Endothelial cell (in vitro differentiated cells): ENCODE measurements around the gene MYO5A. TPM values are rescaled to one million over a fixed set of nuclear protein-coding genes. Genes with fewer than 3 reads are reported as not detected.

ENCODE experiments used
- DNase-seq: peaks from one replicate; pipeline ENCODE4 v3.0.0; 2021; ENCODE audit warnings: low spot score
- H3K27ac Mint-ChIP-seq: one replicate; pipeline ENCODE4 v1.8.0; 2021; ENCODE audit warnings: mixed read lengths, inconsistent platforms; ENCODE audit not compliant: unreplicated experiment
- H3K27me3 Mint-ChIP-seq: one replicate; pipeline ENCODE4 v1.8.0; 2021; ENCODE audit warnings: mild to moderate bottlenecking, moderate library complexity, mixed read lengths, inconsistent platforms; ENCODE audit not compliant: unreplicated experiment
- H3K36me3 Mint-ChIP-seq: one replicate; pipeline ENCODE4 v1.8.0; 2021; ENCODE audit warnings: mild to moderate bottlenecking, low read depth, mixed read lengths, inconsistent platforms; ENCODE audit not compliant: unreplicated experiment
- H3K4me1 Mint-ChIP-seq: one replicate; pipeline ENCODE4 v1.8.0; 2021; ENCODE audit warnings: mild to moderate bottlenecking, mixed read lengths, inconsistent platforms; ENCODE audit not compliant: unreplicated experiment
- H3K4me3 Mint-ChIP-seq: one replicate; pipeline ENCODE4 v1.8.0; 2021; ENCODE audit warnings: mild to moderate bottlenecking, mixed read lengths, inconsistent platforms; ENCODE audit not compliant: unreplicated experiment
- H3K9me3 Mint-ChIP-seq: one replicate; pipeline ENCODE4 v1.8.0; 2021; ENCODE audit warnings: mixed read lengths, inconsistent platforms; ENCODE audit not compliant: unreplicated experiment
- CTCF ChIP-seq: fragments of 200-600 bp; sonication (generic); IDR thresholded peaks from one replicate; pipeline ENCODE4 v1.5.0; 2021; ENCODE audit warnings: antibody characterized with exemption; ENCODE audit not compliant: unreplicated experiment
- total RNA-seq: library from RNA; stranded (reverse); fragmentation: NEBNext Ultra II Directional; extraction: Animal tissue kit (Norgen Biotek cat#: 25700); gene quantifications from one replicate; pipeline ENCODE4 v1.2.1, GENCODE V29; 2021; ENCODE audit not compliant: unreplicated experiment

Gene MYO5A
- total RNA-seq, 1 donor from 2014 or later, result 9.1 TPM

GRCh38 chr15:52485290-52485689 is 43.4 kb downstream of the MYO5A start:
- Mint-ChIP-seq H3K4me1 (peaks cover 5% of the 10 kb centered on the region), H3K36me3 (no peaks in the 10 kb centered on the region), H3K27me3 (peaks cover 4% of the 10 kb centered on the region), H3K4me3 (no peak overlapping the region), H3K27ac (no peak overlapping the region), H3K9me3 (no peaks in the 10 kb centered on the region)
- no peak for DNase-seq
- no peak for TF ChIP-seq CTCF

- Mint-ChIP-seq H3K27ac (no peak overlapping the region), H3K27me3 (peaks cover 2% of the 10 kb centered on the region), H3K36me3 (no peaks in the 10 kb centered on the region), H3K4me3 (no peak overlapping the region), H3K9me3 (no peaks in the 10 kb centered on the region), H3K4me1 (peaks cover 5% of the 10 kb centered on the region)
- TF ChIP-seq CTCF, result no peak
- DNase-seq, result no peak
Observed at GRCh38 chr15:52483707-52484106, 45.0 kb downstream of the MYO5A start.

GRCh38 chr15:52481915-52482314 is 46.8 kb downstream of the MYO5A start:
- no peak for TF ChIP-seq CTCF
- H3K4me1 Mint-ChIP-seq, result peaks cover 3% of the 10 kb centered on the region

GRCh38 chr15:52480990-52481389 is 47.7 kb downstream of the MYO5A start:
- TF ChIP-seq CTCF, result no peak
- H3K36me3 Mint-ChIP-seq, result no peaks in the 10 kb centered on the region
- DNase-seq, result no peak
- no peak overlapping the region for H3K27ac Mint-ChIP-seq
- peaks cover 1% of the 10 kb centered on the region for H3K4me1 Mint-ChIP-seq
- no peaks in the 10 kb centered on the region for H3K9me3 Mint-ChIP-seq
- peaks cover 2% of the 10 kb centered on the region for H3K27me3 Mint-ChIP-seq
- H3K4me3 Mint-ChIP-seq, result no peak overlapping the region

More at GRCh38 chr15:52481915-52482314, 46.8 kb downstream of the MYO5A start:
- H3K27ac Mint-ChIP-seq, result no peak overlapping the region
- no peaks in the 10 kb centered on the region for H3K36me3 Mint-ChIP-seq
- no peaks in the 10 kb centered on the region for H3K9me3 Mint-ChIP-seq
- peaks cover 2% of the 10 kb centered on the region for H3K27me3 Mint-ChIP-seq
- DNase-seq, result no peak
- no peak overlapping the region for H3K4me3 Mint-ChIP-seq

- H3K4me3 Mint-ChIP-seq, result no peak overlapping the region
- H3K36me3 Mint-ChIP-seq, result no peaks in the 10 kb centered on the region
- no peak for TF ChIP-seq CTCF
- no peak overlapping the region for H3K27ac Mint-ChIP-seq
- no peaks in the 10 kb centered on the region for H3K9me3 Mint-ChIP-seq
- peaks cover 3% of the 10 kb centered on the region for H3K4me1 Mint-ChIP-seq
- DNase-seq, result no peak
- peaks cover 3% of the 10 kb centered on the region for H3K27me3 Mint-ChIP-seq
Observed at GRCh38 chr15:52466716-52467115, 62.0 kb downstream of the MYO5A start.
